NCI-H187 treated with DMSO at 0.1 percent for 48 hours (cell line): Measurements from ENCODE around the gene ANKRD9.
"Not testable (repeated sequence)": the region's sequence is repeated elsewhere in the genome, so short reads cannot be mapped to it uniquely, and the experiment has no call there.

ENCODE experiments used
- DNase-seq: peaks from one replicate; lab custom pipeline; 2025; lab: John Stamatoyannopoulos, UW

ANKRD9 gene

DNA sequence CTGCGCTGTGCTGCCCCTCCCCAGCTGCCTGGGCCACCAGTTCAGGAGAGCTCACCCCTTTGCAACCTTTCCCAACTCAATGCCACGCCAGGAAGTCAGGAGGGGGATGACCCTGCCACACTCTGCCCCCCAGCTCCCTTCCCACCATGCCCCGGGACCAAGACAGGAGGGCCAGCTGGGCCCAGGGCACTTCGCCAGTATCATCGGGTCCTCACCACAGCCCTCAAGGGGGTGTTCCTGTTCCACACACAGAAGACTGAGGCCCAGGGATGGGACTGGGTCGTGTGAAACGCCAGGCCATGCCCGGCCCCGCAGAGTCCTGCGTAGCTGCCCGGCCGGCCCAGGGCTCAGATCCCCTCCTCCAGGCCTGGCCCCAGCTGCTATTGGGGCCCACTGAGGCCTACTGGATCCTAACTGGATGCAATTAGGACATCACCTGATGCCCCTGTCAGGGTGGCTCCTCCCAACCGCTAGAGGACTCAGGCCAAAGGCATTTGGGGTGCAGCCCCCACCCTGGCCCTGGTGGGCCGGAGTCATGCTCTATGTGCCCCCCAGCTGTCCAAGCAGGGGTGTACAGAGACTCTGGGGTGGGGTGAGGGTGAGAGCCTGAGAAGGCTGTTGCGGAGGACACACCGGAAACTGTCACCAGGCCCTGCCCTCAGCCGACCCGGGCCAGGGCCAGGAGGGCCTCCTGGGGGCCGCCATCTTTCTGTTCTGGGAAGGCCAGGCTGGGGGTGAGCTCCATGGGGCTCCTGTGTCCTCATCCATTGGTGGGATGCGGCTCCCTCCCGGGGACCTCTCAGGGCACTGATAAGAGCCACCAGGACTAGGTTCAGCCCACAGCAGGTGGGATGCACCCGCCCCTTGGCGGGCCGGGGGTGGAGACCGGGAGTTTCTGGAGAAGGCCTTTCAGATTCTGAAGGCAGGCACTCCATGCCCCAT lies 29.3 kb upstream of the ANKRD9 start:
- no peak for DNase-seq

DNA sequence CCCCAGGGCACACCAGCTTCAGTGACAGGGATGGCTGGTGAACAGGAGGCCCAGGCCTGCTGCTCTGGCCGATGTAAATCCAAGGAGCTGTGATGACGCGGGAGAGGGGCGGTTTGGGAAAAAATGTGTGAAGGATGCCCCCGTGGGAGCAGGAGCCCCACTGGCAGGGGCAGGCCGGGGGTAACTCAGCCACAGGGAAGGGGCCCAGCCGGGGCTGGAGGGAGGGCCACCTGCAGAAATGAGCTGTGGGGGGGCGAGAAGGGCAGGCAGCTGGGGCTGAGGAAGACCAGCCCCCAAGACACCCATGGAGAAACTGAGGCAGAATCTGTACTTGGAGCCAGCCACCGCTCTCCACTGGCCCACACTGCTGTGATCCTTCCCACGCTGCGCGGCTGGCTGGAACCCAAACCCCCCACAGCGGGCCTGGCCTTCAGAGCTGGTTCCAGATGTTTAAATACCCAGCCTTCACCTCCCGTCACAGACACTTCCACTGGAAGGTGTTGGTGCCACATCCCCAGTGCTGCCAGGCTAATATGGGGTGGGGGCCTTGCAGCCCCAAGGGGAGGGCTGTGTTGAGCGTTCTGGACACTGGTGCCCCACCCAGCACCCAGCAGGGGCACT lies 28.5 kb upstream of the ANKRD9 start:
- DNase-seq = no peak

DNA sequence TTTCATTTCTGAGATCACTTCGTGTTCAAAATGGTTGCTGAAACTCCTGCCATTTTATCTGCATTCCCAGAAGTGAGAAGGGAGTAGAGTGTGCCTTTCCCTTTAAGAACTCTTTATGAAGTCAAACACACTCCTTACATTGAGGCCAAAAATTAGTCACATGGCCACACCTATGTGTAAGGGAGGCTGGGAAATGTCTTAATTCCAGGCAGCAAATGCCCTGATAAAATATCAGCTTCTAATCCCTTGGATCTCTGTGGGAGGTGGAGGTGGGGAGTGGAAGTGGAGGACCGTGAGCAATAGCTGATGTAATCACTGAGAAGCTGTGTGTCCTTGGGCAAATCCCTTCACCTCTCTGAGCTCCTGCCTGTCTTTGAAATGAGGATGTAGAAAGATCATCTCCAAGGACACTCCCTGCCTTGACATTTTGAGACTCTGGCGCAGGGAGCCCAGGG lies 22.7 kb upstream of the ANKRD9 start:
- no peak for DNase-seq

DNA sequence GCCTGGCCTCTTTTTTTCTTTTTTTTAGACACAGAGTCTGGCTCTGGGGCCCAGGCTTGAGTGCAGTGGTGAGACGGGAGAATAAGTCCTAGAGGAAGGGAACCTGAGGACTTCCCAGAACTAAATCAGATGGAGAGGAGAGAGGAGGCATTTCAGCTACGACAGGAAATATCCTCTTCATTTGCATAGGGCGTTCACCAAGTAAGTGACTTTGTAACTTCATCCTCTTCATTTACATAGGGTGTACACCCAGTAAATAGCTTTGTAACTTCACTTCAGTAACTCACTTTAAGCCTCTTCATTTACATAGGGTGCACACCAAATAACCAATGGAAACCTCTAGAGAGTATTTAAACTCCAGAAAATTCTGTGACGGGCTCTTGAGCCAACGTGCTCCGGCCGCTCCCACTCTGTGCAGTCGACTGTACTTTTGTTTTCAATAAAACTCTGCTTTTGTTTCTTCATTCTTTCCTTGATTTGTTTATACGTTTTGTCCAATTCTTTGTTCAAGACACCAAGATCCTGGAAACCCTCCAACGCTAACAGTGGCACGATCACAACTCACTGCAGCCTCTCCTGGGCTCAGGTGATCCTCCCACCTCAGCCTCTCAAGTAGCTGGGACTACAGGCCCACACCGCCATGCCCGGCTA lies 21.4 kb upstream of the ANKRD9 start:
- no peak for DNase-seq

DNA sequence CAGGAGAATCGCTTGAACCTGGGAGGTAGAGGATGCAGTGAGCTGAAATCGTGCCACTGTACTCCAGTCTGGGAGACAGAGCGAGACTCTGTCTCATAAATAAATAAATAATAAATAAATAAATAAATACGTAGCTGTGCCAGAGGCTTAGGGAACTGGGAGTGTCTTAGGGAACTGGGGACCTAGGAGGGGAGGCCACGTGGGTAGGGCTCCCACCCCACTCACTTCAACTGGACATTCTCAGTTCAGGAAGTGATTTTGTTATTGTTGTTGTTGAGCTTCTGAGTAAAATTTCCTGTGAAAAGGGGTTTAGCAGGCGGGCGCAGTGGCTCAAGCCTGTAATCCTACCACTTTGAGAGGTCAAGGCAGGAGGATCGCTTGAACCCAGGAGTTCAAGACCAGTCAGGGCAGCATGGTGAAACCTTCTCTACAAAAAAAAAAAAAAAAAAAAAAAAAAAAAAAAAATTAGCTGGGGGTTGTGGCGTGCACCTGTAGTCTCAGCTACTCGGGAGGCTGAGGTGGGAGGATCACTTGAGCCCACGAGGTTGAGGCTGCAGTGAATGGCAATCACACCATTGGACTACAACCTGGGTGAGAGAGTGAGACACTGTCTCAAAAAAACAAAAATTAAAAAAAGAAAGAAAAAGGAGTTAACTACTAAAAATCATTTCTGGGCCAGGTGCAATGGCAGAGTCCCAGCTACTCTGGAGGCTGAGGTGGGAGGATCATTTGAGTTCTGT lies 19.0 kb upstream of the ANKRD9 start:
- no peak for DNase-seq

DNA sequence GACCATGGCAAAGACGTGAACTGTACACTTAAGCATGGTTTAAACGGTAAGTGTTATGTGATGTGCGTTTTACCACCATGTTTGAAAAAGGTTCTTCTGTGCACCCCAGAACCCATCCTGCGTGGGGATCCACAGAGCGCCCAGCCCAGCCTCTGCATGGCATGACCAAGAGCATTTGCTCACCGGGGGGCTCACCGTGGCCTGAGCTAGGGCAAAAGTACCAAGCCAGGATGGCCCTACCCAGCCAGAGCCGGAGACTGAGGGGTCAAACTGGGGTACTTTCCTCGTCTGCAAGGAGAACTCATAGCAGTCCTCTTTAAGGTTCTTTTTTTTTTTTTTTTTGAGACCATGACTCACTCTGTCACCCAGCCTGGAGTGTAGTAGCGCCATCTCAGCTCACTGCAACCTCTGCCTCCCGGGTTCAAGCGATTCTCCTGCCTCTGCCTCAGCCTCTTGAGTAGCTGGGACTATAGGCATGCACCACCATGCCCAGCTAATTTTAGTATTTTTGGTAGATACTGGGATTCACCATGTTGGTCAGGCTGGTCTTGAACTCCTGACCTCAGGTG lies 16.4 kb upstream of the ANKRD9 start:
- no peak for DNase-seq

DNA sequence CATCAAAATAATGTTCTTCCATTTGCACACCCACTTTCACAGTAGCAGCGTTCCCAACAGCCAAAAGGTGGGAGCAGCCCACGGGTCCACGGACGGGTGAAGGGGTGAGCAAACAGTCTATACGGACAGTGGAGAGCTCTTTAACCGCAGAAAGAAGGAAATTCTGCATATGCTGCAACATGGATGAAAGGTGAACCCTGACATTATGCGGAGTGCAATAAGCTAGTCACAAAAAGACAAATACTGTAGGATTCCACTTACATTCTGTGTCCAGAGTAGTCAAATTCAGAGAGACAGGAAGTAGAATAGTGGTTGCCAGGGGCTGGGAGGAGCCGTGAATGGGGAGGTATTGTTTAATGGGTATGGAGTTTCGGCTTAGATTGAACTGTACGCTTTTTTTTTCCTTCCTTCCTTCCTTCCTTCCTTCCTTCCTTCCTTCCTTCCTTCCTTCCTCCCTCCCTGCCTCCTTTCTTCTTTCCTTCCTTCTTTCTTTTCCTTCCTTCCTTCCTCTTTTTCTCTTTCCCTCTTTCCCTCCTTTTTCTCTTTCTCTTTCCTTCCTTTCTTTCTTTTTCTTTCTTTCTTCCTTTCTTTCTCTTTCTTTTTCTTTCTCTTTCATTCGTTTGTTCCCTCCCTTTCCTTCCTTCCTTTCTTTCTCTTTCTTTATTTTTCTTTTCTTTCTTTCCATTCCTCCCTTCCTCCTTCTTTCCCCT lies 15.8 kb upstream of the ANKRD9 start:
- peak; percentile 37 for DNase-seq

DNA sequence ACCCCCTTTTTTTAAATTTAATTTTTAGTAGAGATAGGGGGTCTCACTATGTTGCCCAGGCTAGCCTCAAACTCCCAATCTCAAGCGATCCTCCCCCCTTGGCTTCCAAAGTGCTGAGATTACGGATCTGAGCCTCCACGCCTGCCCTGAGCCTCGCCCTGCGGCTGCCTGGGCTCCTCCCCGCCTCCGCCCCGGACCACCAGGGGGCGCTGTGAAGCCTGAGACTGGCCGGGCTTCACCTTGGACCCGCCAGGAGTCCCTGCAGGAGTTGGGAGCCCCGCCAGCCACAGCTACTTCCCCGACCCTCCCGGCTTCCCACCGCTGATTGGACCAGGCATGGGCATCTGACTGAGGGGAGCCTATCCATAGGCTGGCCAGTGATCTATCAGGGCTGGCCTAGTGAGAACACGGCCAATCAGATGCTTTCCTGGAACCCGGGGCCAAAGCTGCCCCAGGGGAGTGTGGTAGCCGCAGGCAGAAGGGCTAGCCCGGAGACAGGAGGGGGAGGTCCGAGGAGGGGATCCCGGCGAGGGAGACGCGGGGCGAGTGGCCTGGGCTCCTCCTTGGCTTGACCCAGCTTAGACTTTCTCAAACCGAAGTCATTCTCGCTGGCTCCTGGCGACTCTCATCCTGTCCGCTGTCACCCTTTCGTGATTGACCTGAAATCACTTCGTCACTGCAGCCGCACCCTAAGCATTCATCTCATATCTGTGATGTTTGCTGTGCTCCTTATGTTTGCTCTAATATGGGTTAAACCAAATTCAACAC lies 15.1 kb upstream of the ANKRD9 start:
- DNase-seq = peak; percentile 94

DNA sequence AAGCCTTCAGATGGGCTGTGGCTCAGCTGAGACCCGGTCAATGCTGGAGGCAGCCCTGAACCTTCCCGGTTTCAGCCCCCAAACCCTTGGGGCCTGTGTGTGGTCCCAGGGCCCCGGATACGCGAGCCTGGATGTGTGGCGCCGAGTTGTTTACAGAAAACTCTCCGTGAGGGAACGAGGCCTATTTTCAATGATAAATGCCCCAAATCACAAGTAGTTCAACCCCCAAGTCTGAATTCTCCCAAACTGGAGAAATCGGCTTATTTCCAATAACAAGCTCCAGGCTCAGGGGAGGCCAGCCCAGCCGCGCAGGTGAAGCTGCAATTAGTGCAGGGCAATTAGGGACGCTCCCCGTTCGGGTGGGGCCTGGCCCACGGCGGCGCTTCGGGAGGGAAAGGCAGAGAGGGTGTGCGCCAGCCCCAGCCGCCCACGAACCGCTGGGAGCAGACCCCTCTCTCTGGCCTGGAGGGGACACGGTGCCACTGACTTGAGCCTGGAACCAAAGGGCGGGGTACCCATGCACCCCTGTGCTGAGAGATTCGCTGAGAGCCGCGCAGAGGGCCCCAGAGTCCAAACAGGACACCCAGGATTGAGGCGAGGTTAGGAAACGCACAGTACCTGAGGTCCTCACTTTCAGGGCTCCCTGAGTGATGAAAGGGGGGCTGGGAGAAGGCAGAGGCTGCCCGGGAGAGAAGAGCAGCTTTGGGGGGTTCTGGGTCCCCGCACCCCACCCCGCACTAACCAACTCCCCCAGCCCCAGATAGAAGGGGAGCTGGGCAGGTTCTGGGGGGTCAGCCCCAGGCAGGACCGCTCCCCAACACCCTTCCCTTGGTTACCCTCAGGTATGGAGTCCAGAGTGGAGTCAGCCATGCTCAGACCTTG lies 14.2 kb upstream of the ANKRD9 start:
- DNase-seq = no peak

DNA sequence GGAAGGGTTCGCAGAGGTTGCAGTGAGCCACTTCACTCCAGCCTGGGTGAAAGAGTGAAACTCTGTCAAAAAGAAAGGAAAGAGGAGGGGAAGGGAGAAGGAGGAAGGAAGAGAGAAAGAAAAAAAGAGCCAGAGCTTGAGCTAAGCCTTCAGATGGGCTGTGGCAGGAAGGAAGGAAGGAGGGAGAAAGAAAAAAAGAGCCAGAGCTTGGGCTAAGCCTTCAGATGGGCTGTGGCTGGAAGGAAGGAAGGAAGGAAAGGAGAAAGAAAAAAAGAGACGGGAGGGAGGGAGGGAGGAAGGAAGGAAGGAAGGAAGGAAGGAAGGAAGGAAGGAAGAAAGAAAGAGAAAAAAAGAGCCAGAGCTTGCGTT lies 13.6 kb upstream of the ANKRD9 start:
- DNase-seq = no peak

DNA sequence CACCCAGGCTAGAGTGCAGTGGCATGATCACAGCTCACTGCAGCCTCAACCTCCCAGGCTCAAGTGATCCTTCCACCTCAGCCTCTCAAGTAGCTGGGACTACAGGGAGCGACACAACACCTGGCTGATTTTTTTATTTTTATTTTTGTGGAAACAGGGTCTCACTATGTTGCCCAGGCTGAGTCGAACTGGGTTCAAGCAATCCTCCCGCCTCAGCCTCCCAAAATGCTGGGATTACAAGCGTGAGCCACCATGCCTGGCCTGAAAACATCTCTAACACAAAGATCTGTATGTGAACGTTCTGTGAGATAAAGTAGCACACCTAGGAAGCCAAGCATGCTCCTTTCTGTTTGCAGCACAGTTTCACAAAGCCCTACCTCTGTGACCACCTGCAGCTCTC lies 10.1 kb upstream of the ANKRD9 start:
- not testable (repeated sequence) for DNase-seq

DNA sequence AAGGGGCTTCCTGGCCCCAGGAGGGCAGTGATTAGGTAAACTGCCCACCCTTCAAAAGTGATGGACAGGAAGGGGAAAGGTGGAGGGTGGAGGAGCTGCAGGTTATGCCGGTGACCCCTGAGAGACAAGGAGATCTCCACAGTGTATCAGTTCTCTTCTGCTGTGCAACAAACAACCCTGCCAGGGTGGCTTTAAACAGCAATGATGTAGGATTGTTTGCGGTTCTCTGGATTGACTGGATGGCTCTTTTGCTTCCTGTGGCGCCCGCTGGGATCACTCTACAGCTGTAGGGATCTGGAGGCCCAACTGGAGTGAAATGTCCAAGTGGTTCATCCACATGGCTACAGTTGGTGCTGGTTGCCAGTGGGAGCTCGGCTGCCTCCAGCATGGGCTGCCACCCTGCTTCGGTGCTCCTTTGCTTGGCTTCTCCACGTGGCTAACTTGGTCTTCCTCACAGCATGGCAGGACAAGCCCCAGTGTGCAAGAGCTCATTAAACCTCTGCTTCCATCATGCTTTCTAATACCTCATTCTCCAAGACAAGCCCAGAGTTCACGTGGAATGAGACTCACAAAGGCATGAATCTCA lies 8.6 kb upstream of the ANKRD9 start:
- DNase-seq = no peak

DNA sequence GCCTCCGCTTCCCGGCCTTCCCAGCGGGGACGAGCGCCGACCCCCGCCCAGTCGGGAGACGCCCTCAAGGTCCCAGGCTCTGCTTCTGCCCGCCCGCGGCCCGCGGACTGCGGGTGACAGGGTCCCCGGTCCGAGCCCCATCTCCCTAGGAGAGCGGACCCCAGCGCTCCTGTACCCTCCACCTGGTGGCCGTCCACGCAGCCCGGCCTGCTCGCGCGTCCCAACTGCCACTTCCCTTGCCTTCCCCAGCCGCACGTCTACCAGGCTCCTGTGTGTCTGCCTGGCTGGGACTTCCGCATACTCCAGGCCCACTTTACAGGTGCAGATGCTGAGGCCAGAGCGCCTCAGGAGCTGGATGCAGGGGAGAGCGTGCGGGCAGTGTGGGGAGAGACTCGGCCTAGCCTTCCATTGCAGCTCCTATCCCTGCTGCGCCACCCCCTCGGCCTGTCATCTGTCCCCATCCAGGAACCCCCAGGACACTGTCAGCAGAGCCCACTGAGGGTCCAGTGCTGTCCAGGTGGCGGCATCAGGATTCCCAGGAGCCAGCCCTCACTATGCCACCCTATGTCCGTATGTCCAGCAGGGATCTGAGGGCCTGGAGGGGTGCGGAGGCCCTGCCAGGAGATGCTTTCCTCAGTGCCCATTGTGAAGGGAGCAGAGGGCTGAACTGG lies 8.0 kb upstream of the ANKRD9 start:
- DNase-seq = no peak

DNA sequence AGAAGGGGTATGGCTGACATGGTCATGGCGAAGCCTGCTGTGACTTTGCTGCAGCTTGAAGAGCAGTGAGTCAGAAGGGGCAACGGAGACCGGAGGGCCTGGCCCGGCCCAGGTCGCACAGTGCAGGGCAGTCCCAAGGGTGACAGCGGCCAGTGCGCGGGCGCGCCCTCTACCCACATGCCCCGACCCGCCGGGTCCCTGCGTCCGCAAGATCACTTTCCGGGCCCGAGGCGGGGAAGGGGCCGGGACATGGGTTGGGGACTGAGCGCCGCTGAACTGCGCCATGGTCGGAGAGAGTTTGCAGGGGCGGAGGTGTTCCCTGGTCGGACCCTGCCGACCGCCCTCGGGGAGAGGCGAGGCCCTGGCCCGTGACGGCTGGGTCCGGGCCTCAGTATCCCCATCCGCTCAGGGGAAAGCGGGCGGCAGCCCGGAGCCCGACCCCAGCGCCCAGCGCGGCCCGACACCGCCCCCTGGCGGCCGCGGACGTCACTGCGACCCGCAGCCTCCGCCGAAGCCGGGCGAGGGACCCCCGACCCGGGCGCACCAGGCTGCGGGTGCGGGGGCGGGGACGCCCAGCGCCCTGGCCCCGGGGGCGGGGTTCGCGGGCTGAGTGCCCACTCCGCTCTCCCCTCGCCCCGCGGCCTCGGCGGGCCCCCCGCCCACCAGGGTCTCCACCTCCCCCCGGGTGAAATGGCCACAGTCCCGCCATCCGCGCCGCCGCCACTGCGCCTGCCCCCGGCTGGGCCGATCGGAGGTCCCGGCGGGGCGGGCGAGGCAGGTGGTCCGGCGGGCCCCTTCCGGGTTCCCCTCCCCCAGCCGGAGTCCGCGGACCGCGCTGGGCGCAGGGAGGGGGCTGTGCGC lies 7.2 kb upstream of the ANKRD9 start:
- no peak for DNase-seq

DNA sequence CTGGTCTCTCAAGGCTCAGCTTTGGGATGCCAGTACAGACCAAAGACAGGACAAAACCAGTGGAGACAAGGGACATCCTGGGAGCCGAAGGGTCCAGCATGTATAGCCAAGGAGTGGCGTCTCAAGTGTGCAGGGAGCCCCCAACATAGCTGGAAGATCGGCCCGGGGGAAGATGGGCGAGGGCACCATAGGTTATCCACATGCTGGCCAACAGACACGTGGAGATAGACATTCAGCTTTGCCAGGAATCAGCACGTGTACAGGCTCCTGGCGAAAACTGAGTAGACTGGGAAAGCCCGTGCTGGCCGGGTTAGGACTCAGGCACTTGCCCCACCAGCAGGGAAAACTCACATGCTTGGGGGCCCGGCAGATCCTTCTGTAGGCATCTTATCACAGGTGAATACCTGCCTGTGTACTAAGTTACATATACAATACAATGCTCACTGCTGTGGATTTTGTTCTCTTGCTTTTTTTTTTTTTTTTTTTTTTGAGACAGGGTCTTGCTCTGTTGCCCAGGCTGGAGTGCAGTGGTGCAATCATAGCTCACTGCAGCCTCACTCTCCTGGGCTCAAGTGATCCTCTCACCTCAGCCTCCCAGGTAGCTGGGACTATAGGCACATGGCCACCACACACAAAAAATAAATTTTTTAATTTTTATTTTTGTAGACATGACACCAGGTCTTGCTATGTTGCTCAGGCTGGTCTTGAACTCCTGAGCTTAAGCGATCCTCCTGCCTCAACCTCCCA lies 5.6 kb upstream of the ANKRD9 start:
- DNase-seq = no peak

DNA sequence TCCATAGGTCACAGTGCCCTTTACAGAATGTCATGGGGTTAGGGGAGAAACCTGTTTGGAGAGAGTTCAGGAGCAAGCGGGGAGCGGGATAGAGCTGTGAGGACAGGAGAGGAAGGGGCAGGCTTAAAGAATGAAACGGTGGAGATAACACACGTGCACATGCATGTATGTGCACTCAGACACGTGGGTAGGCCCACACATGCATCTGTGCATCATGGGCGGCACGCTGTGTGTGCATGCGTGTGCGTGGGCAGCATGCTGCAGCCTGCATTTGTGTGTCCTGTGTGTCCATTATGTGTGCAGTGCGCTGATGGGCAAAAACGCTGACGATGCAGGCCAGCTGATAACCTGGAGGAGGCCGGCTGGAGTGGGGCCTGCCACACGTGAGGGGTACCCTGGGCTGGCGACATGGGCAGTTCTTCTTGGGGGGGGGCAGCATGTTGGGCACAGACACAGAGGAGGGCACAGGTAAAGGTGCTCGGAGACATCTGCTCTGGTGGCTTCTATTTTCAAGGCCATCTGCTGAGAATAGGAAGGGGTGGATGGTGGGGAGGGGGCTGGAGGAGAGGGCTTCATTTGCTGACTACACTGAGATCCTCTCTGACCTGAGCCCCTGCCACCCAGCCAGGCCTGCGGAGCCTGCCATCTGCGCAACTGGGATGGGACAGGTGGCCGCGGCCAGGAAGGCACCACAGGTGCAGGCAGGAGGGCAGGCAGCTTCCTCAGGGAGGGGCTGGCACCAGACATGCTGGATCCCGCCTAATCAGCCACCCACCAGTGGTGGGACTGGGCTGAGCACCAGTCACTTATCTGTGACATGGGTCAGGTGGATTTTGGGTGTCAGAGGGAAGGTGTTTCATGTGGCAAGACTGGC lies 4.6 kb upstream of the ANKRD9 start:
- no peak for DNase-seq
